K562 (cell line): ENCODE results near the gene SCN1B. TPM values are rescaled to one million over a fixed set of nuclear protein-coding genes. Genes with fewer than 3 reads are reported as not detected.
A peak's percentile ranks its signal among the peaks of the same experiment; 100 is the strongest.

Experiments used
- ELF4 ChIP-seq: fragments of 450-650 bp; formaldehyde crosslinking; IDR thresholded peaks from 2 replicates; pipeline ENCODE4 v1.4.0; 2022; ENCODE audit warnings: missing genetic modification characterization
- KLF1 ChIP-seq: fragments of 450-650 bp; IDR thresholded peaks from 2 replicates; pipeline ENCODE4 v1.6.1; 2016; ENCODE audit warnings: missing genetic modification characterization, missing compliant biosample characterization
- MCM5 ChIP-seq: fragments of 450-650 bp; IDR thresholded peaks from 2 replicates; pipeline ENCODE4 v1.6.1; 2016; ENCODE audit warnings: low read depth
- MCM7 ChIP-seq, 2 experiments: fragments of 450-650 bp; IDR thresholded peaks; 2 replicates each; pipeline ENCODE4 v1.6.1; 2016 to 2018
- MECOM ChIP-seq: fragments of 250-450 bp; sonication (Bioruptor Pico); IDR thresholded peaks from 2 replicates; pipeline ENCODE4 v1.8.0; 2022; ENCODE audit warnings: inconsistent platforms
- POLR2AphosphoS5 ChIP-seq: IDR thresholded peaks from 2 replicates; pipeline ENCODE4 v1.6.1; 2011; ENCODE audit warnings: mild to moderate bottlenecking, low read depth, low read length, moderate library complexity; ENCODE audit not compliant: control insufficient read depth, insufficient read depth
- POLR2G ChIP-seq: fragments of 200-400 bp; formaldehyde crosslinking; IDR thresholded peaks from 2 replicates; pipeline ENCODE4 v1.6.1; 2017; ENCODE audit warnings: low read depth, mild to moderate bottlenecking, antibody characterized with exemption, low read length, moderate library complexity
- RBM25 ChIP-seq: fragments of 200-400 bp; formaldehyde crosslinking; IDR thresholded peaks from 2 replicates; pipeline ENCODE4 v1.6.1; 2018; ENCODE audit warnings: low read length, low read depth, moderate library complexity; ENCODE audit not compliant: severe bottlenecking
- REST ChIP-seq, 2 experiments: fragments of 450-650 bp; formaldehyde crosslinking in 1 of 2; IDR thresholded peaks; 2 replicates each; pipeline versions ENCODE4 v1.4.0 to v1.6.1; 2014 to 2020; ENCODE audit warnings: mild to moderate bottlenecking in 2 of 2, borderline replicate concordance in 1 of 2, low read depth in 1 of 2
- SMARCB1 ChIP-seq: IDR thresholded peaks from 2 replicates; pipeline ENCODE4 v1.6.1; 2011; ENCODE audit warnings: improper control_type of control experiment, low read depth; ENCODE audit not compliant: insufficient read length
- STAG1 ChIP-seq: sonication (generic); formaldehyde crosslinking; IDR thresholded peaks from 2 replicates; pipeline ENCODE4 v1.5.0; 2020; ENCODE audit warnings: missing genetic modification reagents, borderline replicate concordance
- U2AF2 ChIP-seq: fragments of 200-400 bp; formaldehyde crosslinking; optimal IDR thresholded peaks from 2 replicates; pipeline ENCODE3; 2017; ENCODE audit warnings: low read depth, mild to moderate bottlenecking, low read length
- polyA plus RNA-seq, 8 experiments: library from polyadenylated mRNA; depleted of rRNA in 4 of 8; stranded (reverse) in 5 of 8; unstranded in 3 of 8; fragments of >200 nt; fragmentation: Nextera tagmentation in 2 of 8; fragmentation: Illumina TruSeq in 1 of 8; extraction: Ambion mirVana in 2 of 8; extraction: Trizol in 1 of 8; gene quantifications; 2 replicates each; pipeline versions ENCODE4 v1.2.1 to v1.2.3, GENCODE V29; 2011 to 2014; ENCODE audit warnings: inconsistent platforms in 1 of 8, missing spikeins in 1 of 8
- total RNA-seq, 7 experiments: library from RNA; depleted of rRNA in 6 of 7; stranded (reverse); fragments of >200 nt in 6 of 7; fragmentation: Illumina TruSeq in 2 of 7; extraction: Trizol in 2 of 7; gene quantifications; 2 replicates each; pipeline versions ENCODE4 v1.2.1 to v1.2.3, GENCODE V29; 2011 to 2021; ENCODE audit warnings: low replicate concordance in 1 of 7
- TF ChIP-seq, protein P1 (sequence below), 2 experiments: fragments of 450-650 bp; IDR thresholded peaks; 2 replicates each; pipeline ENCODE4 v1.6.1; 2016

Gene SCN1B
- total and polyA plus RNA-seq, 9 of the 15 experiments (the other 6 are each of a cell fraction or from before 2014, with no cell fraction given) = 0.03 to 2.5 (median 0.91) TPM

DNA sequence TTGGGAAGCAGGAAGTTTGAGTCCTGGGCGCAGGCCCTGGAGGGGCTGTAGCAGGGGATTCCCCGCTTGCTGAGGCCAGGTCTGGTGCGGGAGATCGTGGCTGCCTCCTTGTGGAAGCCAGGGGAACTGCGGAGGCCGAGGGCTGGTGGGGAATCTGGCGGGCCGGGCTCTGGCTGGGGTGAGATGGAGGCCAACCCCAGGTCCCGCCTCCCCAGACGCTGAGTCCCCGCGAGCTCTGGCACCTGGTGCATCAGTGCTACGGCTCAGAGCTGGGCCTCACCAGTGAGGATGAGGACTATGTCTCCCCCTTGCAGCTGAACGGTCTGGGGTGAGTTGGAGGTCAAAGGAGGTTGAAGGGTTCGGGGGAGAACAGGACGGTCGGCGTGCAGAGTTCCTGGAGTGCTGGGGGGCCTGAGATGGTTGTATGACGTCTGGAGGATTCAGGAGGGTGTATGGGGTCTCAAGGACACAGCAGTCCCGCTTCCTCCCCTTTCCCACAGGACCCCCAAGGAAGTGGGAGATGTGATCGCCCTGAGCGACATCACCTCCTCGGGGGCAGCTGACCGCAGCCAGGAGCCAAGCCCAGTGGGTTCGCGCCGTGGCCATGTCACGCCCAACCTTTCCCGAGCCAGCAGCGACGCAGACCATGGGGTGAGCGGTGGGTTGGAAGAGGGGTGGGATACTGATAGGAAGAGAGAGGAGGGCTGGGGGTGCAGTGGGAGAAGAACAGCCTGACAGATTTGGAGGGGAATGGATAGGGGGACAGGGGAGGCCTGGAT lies 17.0 kb upstream of the SCN1B start (continued):
- peak; percentile 90 for TF ChIP-seq REST (IDR thresholded peaks at IDR 0.05; ENCODE audit: borderline replicate concordance)
- TF ChIP-seq REST (CRISPR knock-in tag; IDR thresholded peaks at IDR 0.05; ENCODE audit: low read depth) = no peak
- no peak for TF ChIP-seq KLF1
- TF ChIP-seq, protein P1, sequence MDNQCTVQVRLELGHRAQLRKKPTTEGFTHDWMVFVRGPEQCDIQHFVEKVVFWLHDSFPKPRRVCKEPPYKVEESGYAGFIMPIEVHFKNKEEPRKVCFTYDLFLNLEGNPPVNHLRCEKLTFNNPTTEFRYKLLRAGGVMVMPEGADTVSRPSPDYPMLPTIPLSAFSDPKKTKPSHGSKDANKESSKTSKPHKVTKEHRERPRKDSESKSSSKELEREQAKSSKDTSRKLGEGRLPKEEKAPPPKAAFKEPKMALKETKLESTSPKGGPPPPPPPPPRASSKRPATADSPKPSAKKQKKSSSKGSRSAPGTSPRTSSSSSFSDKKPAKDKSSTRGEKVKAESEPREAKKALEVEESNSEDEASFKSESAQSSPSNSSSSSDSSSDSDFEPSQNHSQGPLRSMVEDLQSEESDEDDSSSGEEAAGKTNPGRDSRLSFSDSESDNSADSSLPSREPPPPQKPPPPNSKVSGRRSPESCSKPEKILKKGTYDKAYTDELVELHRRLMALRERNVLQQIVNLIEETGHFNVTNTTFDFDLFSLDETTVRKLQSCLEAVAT (IDR thresholded peaks at IDR 0.05) = 0 out of 4 replicates have a peak, but pooled peaks of 1 of the 2 experiments have one; percentile 39
- TF ChIP-seq MCM5 = no peak
- TF ChIP-seq U2AF2 = no peak
- peak; percentile 62 for TF ChIP-seq POLR2G
- TF ChIP-seq RBM25 = no peak
- TF ChIP-seq MCM7 (IDR thresholded peaks at IDR 0.05) = no peak
- 0 out of 2 replicates have a peak, but pooled peaks have one; percentile 6 for TF ChIP-seq ELF4
- peak; percentile 55; the same call in 1 of the 2 replicates for TF ChIP-seq STAG1 (CRISPR knock-in tag)
- 0 out of 2 replicates have a peak, but pooled peaks have one; percentile 12 for TF ChIP-seq POLR2AphosphoS5
- TF ChIP-seq SMARCB1 = no peak
- TF ChIP-seq MECOM (CRISPR knock-in tag) = no peak
